ENCODE results near the gene BICD1.
"Not testable (repeated sequence)": the region's sequence is repeated elsewhere in the genome, so short reads cannot be mapped to it uniquely, and the experiment has no call there.

DNA sequence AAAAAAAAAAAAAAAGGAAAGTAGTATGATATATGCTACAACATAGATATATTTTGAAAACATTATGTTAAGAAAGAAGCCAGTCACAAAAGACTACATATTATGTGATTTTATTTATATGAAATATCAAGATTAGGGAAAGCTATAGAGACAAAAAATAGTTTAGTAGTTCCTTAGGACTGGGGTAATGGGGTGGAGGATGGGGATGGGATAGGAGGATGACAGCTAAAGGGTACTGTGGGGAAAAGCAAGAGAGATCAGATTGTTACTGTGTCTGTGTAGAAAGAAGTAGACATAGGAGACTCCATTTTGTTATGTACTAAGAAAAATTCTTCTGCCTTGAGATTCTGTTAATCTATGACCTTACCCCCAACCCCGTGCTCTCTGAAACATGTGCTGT, 7.4 kb upstream of the BICD1 start:
- TF ChIP-seq, protein P1, sequence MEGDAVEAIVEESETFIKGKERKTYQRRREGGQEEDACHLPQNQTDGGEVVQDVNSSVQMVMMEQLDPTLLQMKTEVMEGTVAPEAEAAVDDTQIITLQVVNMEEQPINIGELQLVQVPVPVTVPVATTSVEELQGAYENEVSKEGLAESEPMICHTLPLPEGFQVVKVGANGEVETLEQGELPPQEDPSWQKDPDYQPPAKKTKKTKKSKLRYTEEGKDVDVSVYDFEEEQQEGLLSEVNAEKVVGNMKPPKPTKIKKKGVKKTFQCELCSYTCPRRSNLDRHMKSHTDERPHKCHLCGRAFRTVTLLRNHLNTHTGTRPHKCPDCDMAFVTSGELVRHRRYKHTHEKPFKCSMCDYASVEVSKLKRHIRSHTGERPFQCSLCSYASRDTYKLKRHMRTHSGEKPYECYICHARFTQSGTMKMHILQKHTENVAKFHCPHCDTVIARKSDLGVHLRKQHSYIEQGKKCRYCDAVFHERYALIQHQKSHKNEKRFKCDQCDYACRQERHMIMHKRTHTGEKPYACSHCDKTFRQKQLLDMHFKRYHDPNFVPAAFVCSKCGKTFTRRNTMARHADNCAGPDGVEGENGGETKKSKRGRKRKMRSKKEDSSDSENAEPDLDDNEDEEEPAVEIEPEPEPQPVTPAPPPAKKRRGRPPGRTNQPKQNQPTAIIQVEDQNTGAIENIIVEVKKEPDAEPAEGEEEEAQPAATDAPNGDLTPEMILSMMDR (IDR thresholded peaks at IDR 0.05): not testable (repeated sequence)
- TF ChIP-seq ZFX (IDR thresholded peaks at IDR 0.05; ENCODE audit: borderline replicate concordance): not testable (repeated sequence)

All from 22Rv1 (cell line).